HG03175 (cell line): Measurements from ENCODE around the gene MYO1D.

Experiments used
- ATAC-seq: cut with Tn5 transposase; IDR thresholded peaks from one replicate; pipeline ENCODE4 v1.9.1; 2021; ENCODE audit warnings: mild to moderate bottlenecking, moderate library complexity; ENCODE audit not compliant: unreplicated experiment

MYO1D gene

DNA sequence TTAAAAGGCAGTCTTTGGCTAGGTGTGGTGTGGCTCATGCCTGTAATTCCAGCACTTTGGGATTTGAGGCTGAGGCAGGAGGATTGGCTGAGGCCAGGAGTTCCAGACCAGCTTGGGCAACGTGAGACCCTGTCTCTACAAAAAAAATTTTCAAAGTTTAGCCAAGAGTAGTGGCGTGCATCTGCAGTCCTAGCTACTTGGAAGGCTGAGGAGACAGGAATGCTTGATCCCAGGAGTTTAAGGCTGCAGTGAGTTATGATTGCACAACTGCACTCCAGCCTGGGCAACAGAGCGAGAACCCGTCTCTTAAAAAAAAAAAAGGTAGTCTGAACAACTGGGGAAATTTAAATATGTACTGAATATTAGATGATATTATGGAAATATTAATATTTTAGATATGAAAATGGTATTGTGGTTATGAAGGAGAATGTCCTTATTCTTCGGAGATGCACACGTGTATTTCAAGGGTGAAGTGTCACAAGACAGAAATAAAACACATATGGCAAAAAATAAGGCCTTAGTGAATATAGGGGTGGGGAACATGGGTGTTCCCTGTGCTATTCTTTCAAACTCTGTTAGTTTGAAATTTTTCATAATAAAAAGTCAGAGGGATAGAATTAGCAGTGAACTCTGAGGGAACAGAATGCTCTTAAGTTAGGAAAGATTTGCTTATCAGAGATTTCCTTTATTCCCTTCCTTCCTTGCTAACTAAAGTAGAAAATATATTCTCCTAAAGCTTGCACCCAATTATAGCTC is 245.4 kb downstream of the MYO1D start:
- no peak for ATAC-seq

DNA sequence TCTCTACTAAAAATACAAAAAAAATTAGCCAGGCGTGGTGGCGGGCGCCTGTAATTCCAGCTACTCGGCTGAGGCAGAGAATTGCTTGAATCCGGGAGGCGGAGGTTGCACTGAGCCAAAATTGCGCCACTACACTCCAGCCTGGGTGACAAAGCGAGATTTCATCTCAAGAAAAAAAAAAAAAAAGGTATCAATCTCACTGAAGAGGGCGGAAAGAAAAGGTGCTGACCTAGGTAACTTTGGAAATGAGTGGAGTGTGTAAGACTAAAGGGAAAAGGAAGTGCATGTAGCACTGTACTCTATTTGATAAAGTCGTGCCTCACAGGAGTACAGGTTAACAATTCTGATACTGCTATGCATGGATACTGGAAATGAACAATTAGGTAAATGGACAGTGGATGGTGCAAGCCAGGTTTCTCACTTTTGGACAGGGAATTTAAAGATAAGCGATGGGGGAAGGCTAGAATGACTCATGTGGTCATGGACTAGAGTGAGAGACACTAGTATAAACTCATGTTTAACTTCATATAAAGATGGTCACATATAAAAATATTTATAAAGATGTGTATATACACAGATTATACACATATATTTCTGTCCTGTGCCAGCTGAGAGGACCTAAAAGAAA is 247.2 kb downstream of the MYO1D start:
- no peak for ATAC-seq

DNA sequence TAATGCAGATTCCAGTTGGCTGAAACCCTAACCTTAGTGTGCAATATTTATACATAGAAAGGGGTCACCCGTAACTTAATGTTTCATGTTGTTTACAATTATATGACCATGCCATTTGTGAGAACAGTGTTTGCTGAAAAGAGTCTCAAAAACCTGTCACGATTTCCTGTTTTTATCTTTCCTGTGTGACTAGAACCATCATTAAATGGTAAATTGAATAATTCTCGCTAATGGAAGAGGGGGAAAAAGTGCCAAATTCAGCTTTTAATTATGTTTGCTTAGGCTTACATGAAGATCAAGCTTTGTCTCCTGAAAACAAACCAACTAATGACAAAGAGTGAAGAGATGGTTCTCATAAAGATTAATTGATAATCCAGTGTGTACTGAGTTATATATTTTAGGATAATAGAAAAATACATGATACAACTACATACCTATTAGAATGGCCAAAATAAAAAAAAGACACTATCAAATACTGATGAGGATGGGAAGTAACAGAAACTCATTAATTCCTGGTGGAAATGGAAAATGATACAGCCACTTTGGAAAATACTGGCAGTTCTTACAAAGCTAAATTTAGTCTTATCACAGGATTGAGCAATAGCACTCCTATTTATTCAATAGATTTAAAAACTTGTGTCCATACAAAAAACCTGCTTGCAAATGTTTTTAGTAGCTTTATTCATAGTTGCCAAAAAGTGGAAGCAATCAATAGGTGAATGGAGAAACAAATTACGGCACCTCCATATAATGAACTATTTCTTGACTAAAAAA is 248.5 kb downstream of the MYO1D start:
- ATAC-seq = no peak

DNA sequence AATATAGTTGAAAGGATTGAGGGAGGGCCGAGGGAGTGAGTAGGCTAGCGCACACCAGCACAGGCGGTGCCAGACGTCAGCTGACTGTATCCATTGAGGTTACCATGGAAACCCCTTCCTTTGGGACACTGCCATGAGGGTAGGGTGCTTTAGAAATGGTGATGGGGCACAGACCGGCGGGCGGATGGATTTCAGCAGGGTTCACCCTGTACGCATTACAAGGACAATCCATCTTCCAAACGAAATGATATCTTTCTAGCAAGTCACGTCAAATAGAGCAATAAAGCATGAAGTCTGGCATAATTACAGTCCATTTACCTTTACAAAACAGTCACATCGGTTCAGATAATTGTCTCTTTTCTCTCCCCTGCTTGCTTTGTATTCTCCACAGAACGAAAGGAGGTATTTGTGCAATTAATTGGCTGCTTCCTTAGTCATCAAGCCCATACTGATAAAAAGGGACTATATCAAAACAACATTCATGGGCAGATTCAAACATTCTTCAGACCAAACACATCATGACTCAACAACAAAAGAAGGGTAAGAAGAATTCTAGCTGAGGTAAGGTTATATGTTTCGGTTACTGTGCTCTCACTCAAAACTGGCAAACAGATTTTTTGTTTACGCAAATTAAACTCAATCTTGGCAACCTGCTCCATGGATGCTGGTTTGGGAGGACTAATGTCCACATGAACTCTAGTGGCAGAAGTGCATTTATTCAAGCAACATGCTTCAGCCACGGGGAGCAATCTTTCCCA is 249.5 kb downstream of the MYO1D start:
- ATAC-seq = no peak

DNA sequence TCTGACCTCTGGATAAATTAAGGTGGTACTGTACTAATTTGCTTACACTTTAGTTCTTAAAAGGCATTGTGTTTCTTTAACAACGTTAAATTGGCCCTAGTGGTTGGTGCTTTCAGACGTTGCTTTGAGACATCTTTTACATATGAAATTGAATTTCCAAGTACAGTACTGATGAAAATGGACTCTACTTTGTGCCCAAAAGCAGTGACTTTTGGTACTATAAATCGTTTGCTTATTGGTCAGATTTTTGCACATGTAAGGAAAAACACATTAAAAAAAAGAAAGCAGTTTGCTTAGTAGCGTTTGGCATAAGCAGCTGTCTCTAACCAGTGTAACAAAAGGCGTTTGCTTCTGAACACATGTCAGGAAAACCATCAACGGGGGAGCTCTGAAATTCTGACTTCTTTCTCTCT is 250.5 kb downstream of the MYO1D start:
- no peak for ATAC-seq

DNA sequence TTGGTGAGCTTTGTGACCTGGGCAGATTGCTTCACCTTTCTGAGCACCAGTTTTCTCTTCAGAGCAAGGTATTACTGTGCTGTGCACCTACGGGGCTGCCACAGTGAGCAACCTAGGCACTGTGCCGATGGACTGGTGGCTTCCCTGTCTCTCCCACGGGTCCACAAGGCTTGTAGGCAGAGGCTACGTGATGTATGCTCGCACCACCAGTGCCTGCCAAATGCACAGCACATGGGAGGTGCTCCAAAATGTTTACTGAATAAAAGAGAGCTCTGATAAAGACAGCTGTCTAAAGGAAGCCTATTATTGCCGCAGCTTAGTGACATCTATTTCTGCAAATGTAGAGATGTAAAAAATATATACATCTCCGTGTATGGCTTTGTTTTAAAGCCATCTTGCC is 251.0 kb downstream of the MYO1D start:
- no peak for ATAC-seq

DNA sequence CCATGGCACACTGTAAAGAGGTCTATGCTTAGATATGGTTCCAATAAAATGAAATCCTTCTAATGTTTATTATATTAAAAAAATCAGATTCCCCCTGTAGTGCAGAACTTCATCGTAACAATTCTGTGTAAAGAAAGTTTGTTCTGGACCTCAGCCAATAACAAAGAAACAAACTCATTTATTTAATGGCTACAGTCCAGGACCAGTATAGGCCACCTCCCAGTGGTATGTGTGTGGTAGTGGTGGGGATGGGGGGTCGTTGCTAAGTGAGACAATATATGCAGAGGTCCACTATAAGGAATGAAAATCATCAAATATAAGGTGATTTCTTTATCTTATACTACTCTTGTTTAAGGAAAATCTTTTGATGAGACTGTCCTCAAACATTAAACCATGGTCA is 253.7 kb downstream of the MYO1D start:
- no peak for ATAC-seq

DNA sequence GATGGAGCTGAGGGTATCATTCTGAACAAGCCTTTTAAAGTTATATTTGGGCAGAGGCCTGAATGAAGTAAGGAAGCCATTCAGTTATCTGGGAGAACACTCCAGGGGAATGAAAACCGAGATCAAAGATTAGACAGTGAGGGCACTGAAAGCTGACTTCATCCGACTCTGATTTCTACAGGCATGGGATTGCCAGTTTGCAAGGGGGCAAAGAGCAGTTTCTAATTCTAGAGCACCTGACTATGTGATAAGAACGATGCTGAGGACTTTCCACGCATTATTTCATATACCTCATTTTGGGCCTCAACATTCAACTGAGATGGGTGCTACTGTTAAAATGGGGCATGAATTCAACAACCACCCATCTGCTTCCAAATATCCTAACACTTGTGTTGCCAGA is 254.4 kb downstream of the MYO1D start:
- ATAC-seq = no peak

DNA sequence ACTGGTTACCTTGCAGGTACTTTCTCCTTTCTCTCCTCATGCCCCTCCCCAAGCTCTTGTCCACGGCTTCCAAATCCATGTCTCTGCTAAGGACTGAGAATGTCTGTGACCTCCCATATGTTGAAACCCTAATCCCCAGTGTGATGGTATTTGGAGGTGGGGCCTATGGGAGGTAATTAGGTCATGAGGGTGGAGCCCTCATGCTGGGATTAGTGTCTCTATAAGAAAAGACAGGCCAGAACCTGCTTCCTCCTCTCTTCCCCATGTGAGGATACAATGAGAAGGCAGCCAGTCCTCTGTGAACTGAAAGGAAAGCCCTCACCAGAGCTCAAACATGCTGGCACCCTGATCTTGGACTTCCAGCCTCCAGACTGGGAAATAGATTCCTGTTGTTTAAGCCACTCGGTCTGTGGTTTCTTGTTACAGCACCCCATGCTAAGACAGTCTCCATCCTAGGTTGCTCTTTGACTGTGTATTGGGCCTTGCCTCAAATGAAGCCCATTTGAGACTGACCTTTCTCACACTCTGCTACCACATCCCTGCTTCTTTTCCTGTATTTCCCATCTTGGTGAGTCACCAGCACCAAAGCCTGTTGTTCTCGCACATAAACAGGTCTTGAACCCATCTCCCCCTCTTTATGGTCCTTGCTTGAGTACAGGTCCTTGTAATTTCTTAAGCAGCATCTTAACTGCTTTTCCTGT is 255.2 kb downstream of the MYO1D start:
- no peak for ATAC-seq

DNA sequence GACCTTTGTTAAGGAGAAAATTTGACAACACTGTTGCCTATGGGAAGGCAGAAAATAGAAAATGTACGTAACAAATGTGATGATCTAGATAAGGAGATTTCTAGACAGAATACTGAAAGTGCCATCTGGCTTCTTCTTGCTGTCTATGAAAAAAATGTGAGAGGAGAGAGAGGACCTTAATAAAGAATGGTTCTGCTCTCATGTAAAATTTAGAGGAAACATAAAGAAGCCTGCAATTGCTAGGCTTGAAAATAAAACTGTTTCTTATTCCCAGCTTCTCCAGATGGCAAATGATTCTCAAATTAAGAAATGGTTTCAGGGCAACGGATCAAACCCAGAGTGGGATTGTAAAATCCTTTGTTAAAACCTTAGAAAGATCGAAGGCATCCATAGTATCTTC is 261.6 kb downstream of the MYO1D start:
- ATAC-seq = no peak

DNA sequence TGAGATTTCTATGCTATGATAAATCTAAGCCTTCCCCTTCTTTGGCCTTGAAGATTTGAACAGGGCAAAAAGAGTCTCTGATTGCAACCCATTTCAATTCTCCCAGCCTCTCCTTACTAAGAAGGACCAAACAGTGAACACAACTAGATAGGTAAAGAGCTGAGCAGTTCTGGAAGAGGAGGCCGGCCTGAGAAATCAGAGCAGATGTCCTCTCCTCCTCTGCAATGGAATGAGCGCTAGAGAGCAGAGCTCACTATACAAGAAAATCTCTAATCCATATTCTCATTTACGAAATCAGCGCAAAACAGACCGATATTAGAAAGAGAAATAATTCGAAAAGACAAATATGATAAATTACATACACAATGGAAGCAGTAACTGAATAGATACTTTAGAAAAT is 266.0 kb downstream of the MYO1D start:
- ATAC-seq = no peak

DNA sequence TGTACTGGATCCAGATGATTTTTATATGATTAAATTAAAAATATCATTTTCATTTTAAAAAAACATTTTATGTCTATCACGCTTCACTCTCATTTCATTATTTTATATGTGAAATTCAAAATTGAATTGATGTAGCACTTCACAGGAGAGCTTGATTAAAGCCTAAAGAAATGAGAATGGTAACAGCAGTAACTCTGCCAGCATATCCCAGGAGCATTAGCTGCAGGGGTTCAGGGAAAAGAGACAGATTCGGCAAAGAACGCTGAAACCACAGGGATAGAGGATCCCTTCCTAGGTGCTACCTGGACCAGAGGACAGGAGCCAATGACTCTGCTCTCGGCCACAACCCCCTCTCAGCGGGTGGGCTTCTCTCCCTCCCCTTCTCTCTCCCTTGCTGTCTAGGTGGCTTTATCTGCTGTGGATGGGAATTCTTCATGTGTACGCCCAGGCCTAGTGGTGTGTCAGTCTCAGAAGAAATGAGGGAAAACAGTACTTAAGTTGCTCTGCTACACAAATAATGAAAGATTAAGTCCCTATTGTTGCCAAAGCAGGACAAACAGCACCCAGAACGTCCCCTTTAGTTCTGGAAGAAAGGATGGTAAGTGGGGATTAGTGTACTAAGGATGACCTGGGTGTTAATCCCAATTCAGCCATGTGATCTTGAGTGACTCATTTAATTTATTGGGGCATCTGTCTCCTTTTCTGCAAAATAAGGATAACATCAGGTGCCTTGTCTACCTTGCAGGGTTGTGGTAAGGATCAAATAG is 266.9 kb downstream of the MYO1D start:
- no peak for ATAC-seq

DNA sequence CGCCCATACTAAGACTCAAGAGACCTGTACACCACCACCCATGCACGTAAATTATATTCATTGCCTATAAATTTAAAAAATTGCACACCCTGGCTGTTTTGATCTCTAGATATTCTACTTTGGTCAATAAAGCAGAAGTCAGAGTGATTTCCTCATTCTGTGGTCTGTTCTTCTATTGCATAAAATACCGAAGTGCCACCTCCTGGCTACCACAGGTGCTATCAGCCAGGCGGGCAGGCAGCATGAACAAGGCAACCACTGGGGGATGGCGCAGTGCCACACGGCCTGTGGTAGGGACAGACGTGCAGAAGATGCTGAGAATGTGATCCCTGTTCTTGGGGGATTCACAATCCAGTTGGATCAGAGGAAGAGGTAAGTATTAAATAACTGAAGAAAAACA is 267.8 kb downstream of the MYO1D start:
- ATAC-seq = peak; percentile 84

DNA sequence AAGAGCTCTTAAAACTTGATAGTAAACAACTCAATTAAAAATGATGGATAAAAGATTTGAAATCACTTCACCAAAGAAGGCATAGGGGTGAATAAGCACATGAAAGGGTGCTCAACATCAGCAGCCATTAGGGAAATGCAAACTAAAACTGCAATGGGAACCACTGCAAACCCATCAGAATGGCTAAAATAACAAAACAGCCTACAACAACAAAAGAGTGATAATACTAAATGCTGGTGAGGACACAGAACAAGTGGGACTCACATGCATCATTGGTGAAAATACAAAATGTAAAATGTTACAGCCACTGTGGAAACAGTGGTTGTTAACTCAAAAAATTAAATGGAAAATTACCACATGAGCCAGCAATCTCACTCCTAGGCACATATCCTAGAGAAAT is 268.7 kb downstream of the MYO1D start:
- ATAC-seq = no peak

DNA sequence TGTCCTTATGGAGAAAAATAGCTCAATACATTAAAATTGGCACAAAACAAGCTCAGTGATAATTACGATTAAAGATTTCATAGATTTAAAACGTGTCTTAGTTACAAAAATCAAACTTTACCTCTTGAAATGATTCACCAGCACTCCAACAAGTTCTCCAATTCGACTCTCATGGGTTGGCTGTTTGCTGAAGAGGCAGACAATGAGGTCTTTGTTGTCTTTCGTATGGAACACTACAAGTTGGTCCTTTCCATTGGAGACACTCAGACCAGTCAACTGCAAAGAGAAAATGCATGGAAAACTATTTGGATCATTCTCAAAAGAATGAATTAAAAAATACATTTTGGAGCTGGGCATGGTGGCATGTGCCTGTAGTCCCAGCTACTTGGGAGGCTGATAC is 272.0 kb downstream of the MYO1D start:
- ATAC-seq = no peak

DNA sequence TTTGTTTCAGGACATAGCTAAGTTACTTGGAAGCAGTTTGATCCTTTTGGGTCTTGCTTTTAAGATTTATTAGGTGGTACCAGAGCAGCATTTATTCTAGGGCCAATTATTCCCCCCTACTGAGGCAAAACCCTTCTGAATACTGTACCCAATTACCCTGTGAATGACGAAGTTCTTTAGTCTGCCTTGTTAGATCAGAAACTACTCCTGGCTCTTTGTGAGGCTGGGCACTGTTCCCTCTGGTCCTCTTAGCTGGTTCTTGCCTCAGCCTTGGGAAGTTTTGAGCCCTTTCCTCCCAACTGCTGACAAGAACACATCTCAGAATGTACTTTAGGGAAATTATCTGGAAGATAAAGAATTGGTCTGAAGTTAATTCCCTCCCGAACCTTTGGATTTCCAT is 274.5 kb downstream of the MYO1D start:
- ATAC-seq = no peak

DNA sequence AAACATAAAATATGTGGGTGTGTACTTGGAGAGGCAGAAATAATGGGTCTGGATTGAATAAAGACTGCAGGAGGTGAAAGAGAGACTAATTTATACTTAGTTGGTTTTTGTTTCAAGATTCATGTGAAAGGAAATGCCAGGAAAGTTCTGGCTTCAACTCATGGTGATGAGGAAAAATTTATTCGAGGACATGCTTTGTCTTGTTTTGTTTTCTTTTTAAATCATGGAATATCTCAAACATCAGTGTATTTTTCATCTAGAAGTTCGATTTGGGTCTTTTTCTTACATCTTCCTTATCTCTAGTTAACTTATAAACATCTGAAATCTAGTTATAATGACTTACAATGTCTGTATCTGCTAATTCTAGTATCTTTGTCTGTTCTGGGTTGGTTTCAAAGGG is 275.1 kb downstream of the MYO1D start:
- ATAC-seq = no peak

DNA sequence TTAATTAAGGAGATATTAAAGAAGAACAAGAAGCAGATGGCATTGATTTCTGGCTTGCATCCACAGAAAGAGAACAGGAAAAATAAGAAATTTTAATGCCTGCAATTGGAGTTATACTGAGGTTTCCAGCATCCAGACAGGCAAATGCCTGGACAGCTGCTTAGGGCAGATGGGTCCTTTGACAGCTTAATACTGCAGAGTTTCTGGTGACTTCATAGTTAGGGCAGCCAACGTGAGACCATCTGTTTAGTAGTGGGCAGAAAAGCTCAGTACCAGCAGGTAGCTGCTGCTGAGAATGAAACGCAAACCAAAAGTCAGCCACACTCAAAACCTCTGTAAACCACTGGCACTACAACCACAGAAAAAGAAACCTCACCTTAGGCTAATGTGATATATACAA is 280.3 kb downstream of the MYO1D start:
- peak; percentile 69 for ATAC-seq

DNA sequence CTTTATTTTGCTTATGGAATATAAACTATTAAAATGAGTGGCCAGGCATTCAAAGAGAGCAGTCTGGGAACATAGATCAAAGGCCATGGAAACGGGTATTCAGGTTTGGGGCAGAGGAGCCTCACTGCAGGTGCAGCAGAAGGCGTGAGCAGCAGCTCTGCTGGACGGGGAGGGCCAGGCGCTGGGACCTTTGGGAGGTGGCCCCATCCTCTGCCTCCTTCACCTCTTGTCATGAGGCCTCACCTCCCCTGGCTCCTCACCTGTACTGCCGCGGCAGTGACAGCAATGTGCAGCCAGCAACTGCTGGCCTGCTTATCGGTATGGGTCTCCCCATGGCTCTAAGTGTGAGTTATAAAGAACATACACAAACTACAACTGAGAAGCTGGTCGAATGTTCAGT is 280.7 kb downstream of the MYO1D start:
- ATAC-seq = no peak

DNA sequence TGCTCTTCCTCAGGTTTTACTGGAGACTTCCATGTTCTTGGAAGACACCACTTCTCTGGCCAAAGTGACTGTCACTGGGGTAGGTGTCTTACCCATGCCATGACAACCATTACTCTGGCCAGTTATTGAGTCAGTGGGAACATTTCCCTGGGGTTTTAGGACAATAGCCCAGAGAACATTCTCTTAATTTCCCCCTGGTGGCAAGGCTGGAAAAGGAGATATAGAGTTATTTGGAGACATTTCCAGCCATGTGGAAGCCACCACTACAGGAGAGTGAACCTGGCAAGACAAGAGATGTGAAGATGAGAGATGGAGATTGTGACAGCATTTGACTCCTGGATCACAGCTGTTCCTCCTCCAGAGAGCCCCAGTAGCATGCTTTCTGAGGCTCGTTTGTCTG is 283.9 kb downstream of the MYO1D start:
- no peak for ATAC-seq
